Muscle of back (tissue), 11 donors: ENCODE results near the gene TBKBP1. TPM values are rescaled to one million over a fixed set of nuclear protein-coding genes. Genes with fewer than 3 reads are reported as not detected.
"Not testable (repeated sequence)": the region's sequence is repeated elsewhere in the genome, so short reads cannot be mapped to it uniquely, and the experiment has no call there.

Source experiments
- DNase-seq, 3 donors: peaks; one replicate each; pipeline versions ENCODE4 v3.0.0 to v3.0.0-alpha.2; 2013
- polyA plus RNA-seq, 10 donors: library from polyadenylated mRNA; unstranded; fragments of 120-200 nt; gene quantifications; one replicate each; pipeline ENCODE4 v1.2.1, GENCODE V29; 2013; ENCODE audit not compliant: insufficient read length in 10 of 10

Gene TBKBP1
- polyA plus RNA-seq, 10 donors = 21.2 to 35.2 (median 28.9) TPM

- no peak for DNase-seq
Measured at GRCh38 chr17:47676510-47677165, 17.3 kb upstream of the TBKBP1 start.

DNA sequence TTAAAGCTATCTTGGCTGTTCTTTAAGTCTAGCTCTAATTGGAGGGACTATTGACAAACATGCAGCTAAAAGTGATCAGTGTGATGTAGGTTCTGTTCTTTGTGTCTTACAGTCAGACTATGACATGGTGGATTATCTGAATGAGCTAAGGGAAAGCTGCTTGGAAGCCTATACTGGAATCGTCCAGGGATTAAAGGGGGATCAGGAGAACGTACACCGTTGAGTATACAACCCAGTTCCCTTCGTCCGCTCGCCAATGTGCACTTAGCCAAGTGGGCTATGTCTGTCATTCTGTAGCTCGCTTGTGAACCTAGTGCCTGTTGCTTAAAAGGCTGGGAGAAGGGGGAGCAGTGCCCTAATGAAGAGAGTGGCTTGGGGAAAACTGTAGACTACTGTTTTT, 15.8 kb upstream of the TBKBP1 start:
- no peak for DNase-seq

DNA sequence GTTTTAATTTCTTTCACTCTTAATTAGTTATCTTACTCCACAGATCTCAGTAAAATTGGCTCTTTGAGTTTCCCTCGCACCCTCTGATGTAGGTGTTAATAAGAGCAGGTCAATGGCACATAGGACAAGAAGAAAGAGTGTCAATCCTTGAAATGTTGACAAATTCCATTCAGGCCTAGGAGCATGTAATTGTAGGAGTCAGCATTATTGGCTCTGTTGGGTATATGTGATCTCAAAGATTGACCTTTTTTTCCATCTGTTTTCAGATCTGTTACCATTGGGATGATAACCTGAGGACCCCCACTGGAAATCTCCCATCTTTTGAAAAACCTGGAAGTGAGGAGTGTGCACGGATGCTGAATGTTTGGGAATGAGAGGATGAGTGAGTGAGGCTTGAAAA, 11.8 kb upstream of the TBKBP1 start:
- no peak for DNase-seq

GRCh38 chr17:47682727-47683126, 11.2 kb upstream of the TBKBP1 start:
- not testable (repeated sequence) for DNase-seq

DNA sequence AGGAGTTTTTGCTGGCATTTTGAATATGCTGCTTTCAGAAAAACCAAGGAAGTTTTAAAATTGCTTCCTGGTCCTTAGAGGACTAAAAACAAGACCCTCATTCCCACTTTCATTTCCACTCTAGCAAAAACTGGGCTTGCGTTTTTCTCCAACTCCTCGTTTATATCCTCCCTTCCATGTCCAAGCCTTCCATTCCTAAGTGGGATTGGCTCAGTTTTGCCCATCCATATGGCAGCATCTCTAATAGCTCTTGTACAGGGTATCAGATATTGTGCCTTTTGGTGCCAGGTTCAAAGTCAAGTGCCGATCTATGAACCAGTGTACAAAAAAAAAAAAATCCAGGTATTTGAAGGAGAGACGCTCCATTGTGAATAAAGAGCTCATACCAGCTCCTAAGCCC, 9.9 kb upstream of the TBKBP1 start:
- no peak for DNase-seq

DNA sequence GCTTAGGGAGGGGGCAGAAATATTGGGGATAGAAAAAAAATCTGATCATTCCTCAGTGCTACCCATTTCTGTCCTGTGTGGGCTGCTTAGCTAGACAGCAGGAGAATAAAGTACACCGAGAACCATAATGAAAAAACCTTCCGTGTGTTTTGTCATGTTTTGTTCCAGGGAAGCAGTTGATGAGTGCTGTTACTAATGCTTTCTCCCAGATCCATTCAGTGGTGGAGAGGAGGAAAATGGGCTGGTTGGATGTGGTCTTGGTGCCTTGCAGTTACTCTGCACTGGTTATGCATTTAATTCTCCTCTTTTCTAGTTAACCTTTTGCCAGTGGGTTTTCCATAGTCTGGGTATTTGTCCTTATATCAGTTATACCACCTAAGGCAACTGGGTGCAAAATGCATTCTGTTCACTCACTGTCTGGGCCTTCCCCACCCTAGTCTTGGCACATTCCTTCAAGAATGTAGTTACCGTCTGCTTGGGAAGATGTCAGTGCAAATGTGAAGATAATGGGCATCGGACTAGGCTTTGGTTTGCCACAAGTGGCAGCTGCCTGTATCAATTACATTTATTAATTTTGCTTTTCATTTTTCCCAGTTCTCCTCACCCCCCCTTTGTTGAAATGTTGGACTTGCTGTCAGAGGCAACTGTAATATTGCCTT, 9.3 kb upstream of the TBKBP1 start:
- DNase-seq = no peak

DNA sequence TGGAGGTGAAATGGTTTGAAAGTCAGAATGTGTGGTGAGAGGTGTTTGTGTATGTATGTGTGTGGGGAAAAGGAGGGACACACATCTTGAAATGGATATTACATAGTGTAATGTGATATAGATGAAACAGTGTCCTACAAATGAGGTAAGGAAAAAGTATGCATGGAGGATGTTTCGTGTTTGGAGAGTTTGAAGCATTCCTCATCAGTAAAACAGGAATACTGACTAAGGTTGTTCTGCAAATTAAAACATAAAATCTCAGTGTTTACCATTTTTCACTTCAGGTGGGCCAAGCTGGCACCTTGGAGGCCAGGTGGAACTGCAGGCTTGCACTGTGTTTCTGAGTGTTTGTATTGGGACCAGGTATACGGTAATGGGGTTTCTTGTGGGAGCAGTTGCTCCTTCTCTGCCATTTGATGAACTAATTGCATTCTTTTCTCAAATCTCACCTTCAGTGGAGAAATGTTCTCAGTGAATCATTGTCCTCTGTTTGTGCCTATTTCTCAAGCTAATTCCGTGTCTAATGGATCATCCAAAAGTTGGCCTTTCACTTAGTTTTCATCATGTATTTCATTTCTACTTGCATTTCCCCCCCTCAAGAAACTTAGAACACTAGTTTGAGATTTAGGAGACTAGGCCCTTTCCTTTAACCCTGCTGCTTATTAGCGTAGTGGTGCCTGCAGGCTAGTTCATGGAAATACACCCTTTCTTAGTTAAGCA, 8.2 kb upstream of the TBKBP1 start:
- no peak for DNase-seq

- DNase-seq = no peak
Measured at GRCh38 chr17:47686276-47686635, 7.7 kb upstream of the TBKBP1 start.

GRCh38 chr17:47686664-47687327, 7.2 kb upstream of the TBKBP1 start:
- no peak for DNase-seq

DNA sequence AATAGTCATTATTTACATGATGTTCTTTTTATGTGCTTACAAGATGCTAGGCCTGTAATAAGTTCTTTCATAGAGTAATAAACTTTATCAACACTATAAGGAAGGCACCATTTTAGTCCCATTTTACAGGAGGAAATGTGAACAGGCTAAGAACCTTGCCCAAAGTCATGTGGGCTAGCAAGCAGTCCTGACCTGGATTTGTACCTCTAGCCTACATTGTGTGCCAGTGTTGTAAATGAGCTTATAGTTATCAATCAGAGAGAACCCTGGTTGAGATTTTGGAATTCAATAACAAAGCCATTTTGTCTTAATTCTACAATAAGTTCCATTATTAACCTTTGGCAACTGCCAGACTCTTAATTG, 6.7 kb upstream of the TBKBP1 start:
- no peak for DNase-seq

DNA sequence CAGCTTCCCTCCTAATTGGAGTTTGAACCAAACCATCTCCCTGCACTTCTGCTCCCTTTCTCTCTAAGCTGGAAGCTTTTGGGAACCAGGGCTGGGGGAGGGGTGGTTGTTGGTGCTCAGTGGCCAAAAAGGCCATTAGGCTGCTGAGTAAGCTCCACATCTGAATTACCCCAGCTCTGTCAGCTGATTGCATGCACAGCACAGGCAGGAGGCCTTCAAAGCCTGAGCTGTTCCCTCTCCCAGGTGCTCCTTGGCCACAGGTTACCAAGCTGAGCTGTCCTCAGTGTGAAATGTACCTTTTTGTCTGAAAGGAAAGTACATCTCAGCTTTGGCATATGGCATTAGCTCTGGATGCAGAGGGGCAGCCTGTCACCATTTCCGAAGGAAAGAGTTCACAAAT, 6.2 kb upstream of the TBKBP1 start:
- no peak for DNase-seq

DNA sequence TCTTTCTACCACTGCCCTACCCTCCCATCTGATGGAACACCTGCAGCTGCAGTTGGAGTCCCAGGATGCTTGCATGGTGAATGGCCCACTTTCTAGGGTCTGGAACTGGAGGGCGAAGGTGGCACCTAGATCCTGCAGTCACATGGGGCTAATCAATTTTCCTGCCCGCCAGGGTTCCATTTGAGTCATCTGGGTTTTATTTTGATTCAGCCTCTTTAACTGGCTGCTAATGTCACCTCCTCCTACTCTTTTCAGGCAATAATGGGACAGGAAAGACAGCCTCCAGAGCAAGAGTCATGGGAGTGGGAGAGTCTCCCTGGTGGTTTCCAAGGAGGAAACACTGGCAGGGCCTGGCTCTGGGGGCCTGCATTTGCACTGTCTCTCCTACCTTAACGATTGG, 3.8 kb upstream of the TBKBP1 start:
- DNase-seq = no peak

GRCh38 chr17:47692137-47692894, 1.6 kb upstream of the TBKBP1 start:
- DNase-seq = no peak

- DNase-seq = no peak
Measured at GRCh38 chr17:47692895-47693730, 848 bp upstream of the TBKBP1 start.

DNA sequence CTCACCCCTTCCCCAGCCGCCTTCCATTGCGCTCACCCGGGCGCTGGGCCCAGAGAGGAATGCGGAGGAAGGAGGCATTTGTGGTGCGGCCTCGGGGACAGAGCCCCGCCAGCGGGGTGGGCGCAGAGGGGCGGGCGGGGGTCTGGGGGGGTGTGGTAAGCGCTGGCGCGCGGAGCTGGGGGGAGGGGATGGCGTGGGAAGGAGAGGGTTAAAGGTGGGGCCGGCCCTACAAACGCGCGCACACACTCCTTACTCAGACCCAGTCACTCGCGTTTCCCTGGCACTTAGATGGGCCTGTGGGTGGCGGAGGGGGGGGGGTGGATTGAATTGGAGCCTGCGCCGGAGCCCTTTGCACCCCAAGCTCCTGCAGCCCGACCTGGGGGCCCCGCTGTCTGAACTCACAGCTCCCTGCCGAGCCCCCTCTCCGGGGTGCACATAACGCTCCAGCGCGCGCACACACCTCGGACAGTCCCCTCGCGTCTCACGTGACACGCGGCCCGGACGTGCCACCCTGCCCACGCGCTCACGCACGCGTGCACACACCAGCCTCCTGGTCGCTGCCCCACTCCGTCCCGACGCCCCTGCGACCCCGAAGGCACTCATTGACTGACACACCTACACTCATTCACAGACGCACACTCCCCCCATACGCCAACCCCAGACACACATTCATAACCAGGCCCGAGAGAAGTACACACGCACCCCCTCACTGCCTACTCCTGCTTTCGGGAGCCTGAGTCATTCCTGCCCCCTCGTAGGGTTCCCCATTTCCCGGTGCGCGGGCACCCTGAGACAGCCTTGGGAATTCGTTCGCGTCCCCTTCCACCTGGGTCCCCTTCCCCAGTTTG, 844 bp downstream of the TBKBP1 start:
- peak; percentile 40 to 86 (median 48) for DNase-seq

GRCh38 chr17:47695429-47696376, 1.7 kb downstream of the TBKBP1 start:
- DNase-seq = peak; percentile 12 to 72 (median 46)

GRCh38 chr17:47696717-47697642, 3.0 kb downstream of the TBKBP1 start:
- no peak for DNase-seq
